Measurements from ENCODE around the gene TEX50.
"Not testable (repeated sequence)": the region's sequence is repeated elsewhere in the genome, so short reads cannot be mapped to it uniquely, and the experiment has no call there.

Gene TEX50

GRCh38 chr1:173663159-173663558, 28.0 kb downstream of the TEX50 start:
- no peak for DNase-seq

GRCh38 chr1:173666646-173667045, 31.5 kb downstream of the TEX50 start:
- no peak for DNase-seq

GRCh38 chr1:173669491-173669941, 34.4 kb downstream of the TEX50 start, which contains the start of gene ANKRD45:
Gene ANKRD45 (minus strand): TSS chr1:173669851. CDS start chr1:173659418, 10,433 bp downstream.
- peak; percentile 35 to 42 for DNase-seq

- DNase-seq = not testable (repeated sequence)
Observed at GRCh38 chr1:173674496-173674895, 39.4 kb downstream of the TEX50 start.

GRCh38 chr1:173680152-173680551, 45.0 kb downstream of the TEX50 start:
- DNase-seq = not testable (repeated sequence)

GRCh38 chr1:173682184-173682583, 47.0 kb downstream of the TEX50 start:
- no peak for DNase-seq

- not testable (repeated sequence) for DNase-seq
Observed at GRCh38 chr1:173683838-173684237, 48.7 kb downstream of the TEX50 start.

- DNase-seq = not testable (repeated sequence)
Observed at GRCh38 chr1:173685121-173685520, 50.0 kb downstream of the TEX50 start.

Measured in activated T-cell treated with anti-CD3 and anti-CD28 coated beads, Interleukin-2, amount 50 U/mL, for 48 hours (primary cell).